Keratinocyte (primary cell): ENCODE results near the gene ZNF554.

Experiments used
- EZH2 ChIP-seq: IDR thresholded peaks from one replicate; pipeline ENCODE4 v1.6.1; 2012; ENCODE audit warnings: inconsistent platforms, mild to moderate bottlenecking, low read length, moderate library complexity
- TF ChIP-seq, protein P1 (sequence below), 3 experiments: IDR thresholded peaks in 1 of 3; conservative IDR thresholded peaks in 1 of 3; optimal IDR thresholded peaks in 1 of 3; 2 replicates in 2 of 3; 3 replicates in 1 of 3; pipeline versions ENCODE3 to v1.5.1; 2011; ENCODE audit warnings: low read length in 3 of 3, mild to moderate bottlenecking in 3 of 3, moderate library complexity in 2 of 3, control low read depth in 1 of 3, inconsistent platforms in 1 of 3; ENCODE audit not compliant: insufficient read depth in 2 of 3; ENCODE audit errors: extremely low read depth in 1 of 3

DNA sequence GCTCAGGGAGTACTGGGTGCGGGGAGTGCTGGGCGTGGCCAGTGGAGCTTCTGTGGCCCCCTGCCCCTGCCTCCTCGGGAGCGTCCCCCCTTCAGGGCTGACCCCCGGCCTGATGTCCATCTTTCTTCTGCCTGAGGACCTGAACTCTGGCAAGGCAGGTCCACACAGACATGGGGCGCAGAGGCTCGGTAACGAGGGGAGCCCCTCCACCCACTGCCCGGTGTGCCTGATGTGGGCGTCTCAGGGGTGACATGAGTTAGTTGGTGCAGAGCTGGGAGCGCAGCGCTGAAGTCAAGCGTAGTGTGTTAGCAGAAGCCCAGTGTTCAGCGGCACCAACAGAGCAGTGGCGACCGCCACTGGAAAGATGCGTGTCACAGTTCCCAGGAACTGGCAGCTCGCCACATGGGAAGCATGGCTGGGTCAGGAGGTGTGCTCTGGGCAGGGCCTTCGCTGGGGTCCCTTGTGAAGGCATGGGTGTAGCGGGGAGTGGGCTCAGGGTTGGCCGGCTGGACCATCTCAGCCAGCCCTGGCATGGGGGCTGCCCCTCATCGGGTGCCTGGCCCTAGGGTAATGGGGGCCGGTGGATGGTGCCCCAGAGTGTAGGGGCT is 22.9 kb upstream of the ZNF554 start:
- TF ChIP-seq, protein P1, sequence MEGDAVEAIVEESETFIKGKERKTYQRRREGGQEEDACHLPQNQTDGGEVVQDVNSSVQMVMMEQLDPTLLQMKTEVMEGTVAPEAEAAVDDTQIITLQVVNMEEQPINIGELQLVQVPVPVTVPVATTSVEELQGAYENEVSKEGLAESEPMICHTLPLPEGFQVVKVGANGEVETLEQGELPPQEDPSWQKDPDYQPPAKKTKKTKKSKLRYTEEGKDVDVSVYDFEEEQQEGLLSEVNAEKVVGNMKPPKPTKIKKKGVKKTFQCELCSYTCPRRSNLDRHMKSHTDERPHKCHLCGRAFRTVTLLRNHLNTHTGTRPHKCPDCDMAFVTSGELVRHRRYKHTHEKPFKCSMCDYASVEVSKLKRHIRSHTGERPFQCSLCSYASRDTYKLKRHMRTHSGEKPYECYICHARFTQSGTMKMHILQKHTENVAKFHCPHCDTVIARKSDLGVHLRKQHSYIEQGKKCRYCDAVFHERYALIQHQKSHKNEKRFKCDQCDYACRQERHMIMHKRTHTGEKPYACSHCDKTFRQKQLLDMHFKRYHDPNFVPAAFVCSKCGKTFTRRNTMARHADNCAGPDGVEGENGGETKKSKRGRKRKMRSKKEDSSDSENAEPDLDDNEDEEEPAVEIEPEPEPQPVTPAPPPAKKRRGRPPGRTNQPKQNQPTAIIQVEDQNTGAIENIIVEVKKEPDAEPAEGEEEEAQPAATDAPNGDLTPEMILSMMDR (optimal IDR thresholded peaks at IDR 0.05 in 1 of 3, IDR thresholded peaks at IDR 0.05 in 1 of 3, conservative IDR thresholded peaks at IDR 0.05 in 1 of 3; ENCODE audit: extremely low read depth in 1 of 3, insufficient read depth in 2 of 3, low read length in 3 of 3) = no peak
- TF ChIP-seq EZH2 = no peak
